Measurements from ENCODE around the gene TSC22D3. TPM values are rescaled to one million over a fixed set of nuclear protein-coding genes. Genes with fewer than 3 reads are reported as not detected.

The TSC22D3 gene
- total RNA-seq, 1 donor from 2014 or later, result 350 TPM

DNA sequence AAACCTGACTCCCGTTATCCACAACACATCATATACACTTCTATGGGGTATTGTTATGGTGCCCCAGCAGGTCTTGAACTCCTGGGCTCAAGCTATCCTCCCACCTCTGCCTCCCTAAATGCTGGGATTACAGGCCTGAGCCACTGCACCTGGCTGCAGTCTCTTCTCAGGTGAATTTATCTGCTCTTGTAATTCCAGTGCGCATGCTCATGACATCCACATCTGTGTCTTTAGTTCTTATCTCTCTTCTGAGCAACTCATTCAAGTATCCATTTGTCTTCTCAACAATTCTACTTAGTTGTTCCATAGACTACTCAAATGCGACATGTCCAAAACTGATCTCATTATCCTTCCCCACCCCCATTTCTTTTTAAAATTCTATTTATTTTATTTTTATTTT lies 29.6 kb upstream of the TSC22D3 start:
- TF ChIP-seq, protein P1, sequence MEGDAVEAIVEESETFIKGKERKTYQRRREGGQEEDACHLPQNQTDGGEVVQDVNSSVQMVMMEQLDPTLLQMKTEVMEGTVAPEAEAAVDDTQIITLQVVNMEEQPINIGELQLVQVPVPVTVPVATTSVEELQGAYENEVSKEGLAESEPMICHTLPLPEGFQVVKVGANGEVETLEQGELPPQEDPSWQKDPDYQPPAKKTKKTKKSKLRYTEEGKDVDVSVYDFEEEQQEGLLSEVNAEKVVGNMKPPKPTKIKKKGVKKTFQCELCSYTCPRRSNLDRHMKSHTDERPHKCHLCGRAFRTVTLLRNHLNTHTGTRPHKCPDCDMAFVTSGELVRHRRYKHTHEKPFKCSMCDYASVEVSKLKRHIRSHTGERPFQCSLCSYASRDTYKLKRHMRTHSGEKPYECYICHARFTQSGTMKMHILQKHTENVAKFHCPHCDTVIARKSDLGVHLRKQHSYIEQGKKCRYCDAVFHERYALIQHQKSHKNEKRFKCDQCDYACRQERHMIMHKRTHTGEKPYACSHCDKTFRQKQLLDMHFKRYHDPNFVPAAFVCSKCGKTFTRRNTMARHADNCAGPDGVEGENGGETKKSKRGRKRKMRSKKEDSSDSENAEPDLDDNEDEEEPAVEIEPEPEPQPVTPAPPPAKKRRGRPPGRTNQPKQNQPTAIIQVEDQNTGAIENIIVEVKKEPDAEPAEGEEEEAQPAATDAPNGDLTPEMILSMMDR (IDR thresholded peaks at IDR 0.05), result no peak
- intact Hi-C loops (cut with DNase I), result no loop called here
- H3K9me3 ChIP-seq, result no peaks in the 10 kb centered on the region
- H3K36me3 ChIP-seq, result no peaks in the 10 kb centered on the region
- H3K4me3 ChIP-seq, result no peak overlapping the region
- DNase-seq (no peak), ATAC-seq (no peak)
- H3K27ac ChIP-seq, result no peak overlapping the region
- H3K27me3 ChIP-seq (ENCODE audit: low read depth), result no peaks in the 10 kb centered on the region
- H3K4me1 ChIP-seq, result no peaks in the 10 kb centered on the region

DNA sequence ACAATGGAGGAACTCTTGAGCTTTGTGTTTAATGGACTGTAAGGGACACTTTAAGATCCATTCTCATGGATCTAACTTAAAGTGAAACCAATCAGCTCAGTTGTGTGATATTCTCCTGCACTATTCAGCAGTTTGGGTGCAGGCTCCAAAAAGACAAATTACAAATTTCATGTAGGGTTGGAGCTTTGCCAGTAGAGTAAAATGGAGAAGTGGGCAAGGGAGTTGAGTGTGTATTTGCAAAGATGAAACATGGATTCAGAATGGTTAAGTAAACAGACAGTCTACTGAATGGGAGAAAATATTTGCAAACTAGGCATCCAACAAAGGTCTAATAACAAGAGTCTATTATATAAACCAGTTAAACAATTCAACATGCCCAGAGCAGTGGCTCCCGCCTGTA lies 28.8 kb upstream of the TSC22D3 start:
- Histone ChIP-seq H3K27me3 (ENCODE audit: low read depth) (no peaks in the 10 kb centered on the region), H3K36me3 (no peaks in the 10 kb centered on the region), H3K9me3 (no peaks in the 10 kb centered on the region), H3K4me1 (no peaks in the 10 kb centered on the region), H3K27ac (no peak overlapping the region), H3K4me3 (no peak overlapping the region)
- intact Hi-C loops (cut with DNase I), result no loop called here
- no peak for DNase-seq
- TF ChIP-seq, protein P1 (IDR thresholded peaks at IDR 0.05), result no peak
- ATAC-seq, result no peak

DNA sequence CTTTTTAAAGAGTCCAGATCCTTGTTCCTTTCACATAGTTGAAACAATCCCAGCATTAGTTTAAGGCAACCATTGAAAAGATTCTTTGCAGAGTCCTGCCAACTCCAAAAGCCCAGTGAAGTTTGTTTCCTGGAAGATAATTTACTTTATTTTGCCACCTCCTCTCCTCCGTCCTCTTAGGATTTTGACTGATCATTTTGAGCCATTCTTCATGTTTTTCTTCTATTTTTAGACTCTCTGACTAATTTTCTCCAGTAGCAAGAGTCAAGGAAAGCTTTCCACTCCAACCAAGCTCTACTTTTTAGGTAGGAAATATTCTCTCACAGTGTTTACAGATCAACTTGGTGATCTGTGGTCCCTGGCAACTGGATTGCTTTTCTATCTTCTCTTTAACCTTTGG lies 12.2 kb upstream of the TSC22D3 start:
- no peaks in the 10 kb centered on the region for H3K9me3 ChIP-seq
- no peak for DNase-seq
- no peaks in the 10 kb centered on the region for H3K36me3 ChIP-seq
- H3K4me1 ChIP-seq, result no peaks in the 10 kb centered on the region
- H3K27me3 ChIP-seq (ENCODE audit: low read depth), result no peaks in the 10 kb centered on the region
- H3K27ac ChIP-seq, result no peak overlapping the region
- intact Hi-C loops (cut with DNase I), result no loop called here
- no peak for ATAC-seq
- TF ChIP-seq, protein P1 (IDR thresholded peaks at IDR 0.05), result no peak
- no peak overlapping the region for H3K4me3 ChIP-seq

DNA sequence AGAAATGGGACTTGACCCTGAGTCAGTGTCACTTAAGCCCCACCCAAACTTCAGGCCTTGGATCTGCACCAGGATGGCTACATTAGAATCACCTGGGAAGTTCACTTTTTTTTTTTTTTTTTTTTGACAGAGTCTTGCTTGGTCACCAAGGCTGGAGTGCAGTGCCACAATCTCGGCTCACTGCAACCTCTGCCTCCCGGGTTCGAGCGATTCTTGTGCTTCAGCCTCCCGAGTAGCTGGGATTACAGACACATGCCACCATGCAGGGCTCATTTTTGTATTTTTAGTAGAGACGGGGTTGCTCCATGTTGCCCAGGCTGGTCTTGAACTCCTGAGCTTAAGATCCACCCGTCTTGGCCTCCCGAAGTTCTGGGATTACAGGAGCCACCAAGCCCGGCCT lies 4.9 kb upstream of the TSC22D3 start:
- TF ChIP-seq, protein P1 (IDR thresholded peaks at IDR 0.05), result no peak
- Histone ChIP-seq H3K9me3 (no peaks in the 10 kb centered on the region), H3K36me3 (no peaks in the 10 kb centered on the region), H3K4me3 (no peak overlapping the region), H3K27me3 (ENCODE audit: low read depth) (no peaks in the 10 kb centered on the region), H3K27ac (no peak overlapping the region), H3K4me1 (no peaks in the 10 kb centered on the region)
- no peak for DNase-seq
- intact Hi-C loops (cut with DNase I), result no loop called here
- no peak for ATAC-seq

DNA sequence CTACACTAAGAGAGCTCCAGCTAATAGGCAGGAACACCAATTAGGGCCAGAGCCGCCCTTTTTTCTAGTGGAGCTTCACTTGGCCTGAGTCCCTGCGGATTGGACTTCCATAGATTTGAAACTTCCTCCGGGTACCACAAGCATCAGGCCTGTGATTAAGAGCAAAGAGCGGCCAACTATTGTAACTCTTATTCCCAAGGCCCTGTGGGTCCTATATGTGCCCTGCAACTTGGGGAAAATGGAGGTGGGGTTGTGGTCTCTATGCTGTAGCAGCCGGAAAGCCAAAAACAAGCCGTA lies 1.9 kb upstream of the TSC22D3 start, which contains the start of gene NCBP2L:
Gene NCBP2L, plus strand, starts transcription at position 198 of the 297 bp plus-strand sequence. CDS start 16,488 bp downstream, outside the sequence.
- H3K27ac ChIP-seq, result peak within 1 kb of the TSS; percentile 83
- peaks cover 5% of the 10 kb centered on the region for H3K4me1 ChIP-seq
- H3K9me3 ChIP-seq, result no peaks in the 10 kb centered on the region
- H3K27me3 ChIP-seq (ENCODE audit: low read depth), result no peaks in the 10 kb centered on the region
- ATAC-seq (no peak), DNase-seq (no peak)
- H3K4me3 ChIP-seq, result peak within 1 kb of the TSS; percentile 62
- H3K36me3 ChIP-seq, result no peaks in the 10 kb centered on the region
- TF ChIP-seq, protein P1 (IDR thresholded peaks at IDR 0.05), result no peak
- intact Hi-C loops (cut with DNase I), result loop anchor here (10.0 kb wide), 1 partner anchor 123 kb away; no protein-coding TSS in a partner anchor

Measured in lower lobe of right lung (tissue), 2 donors.